GM19455 (cell line): Measurements from ENCODE around the gene NSD2.
"Not testable (repeated sequence)": the region's sequence is repeated elsewhere in the genome, so short reads cannot be mapped to it uniquely, and the experiment has no call there.

Source experiments
- ATAC-seq: cut with Tn5 transposase; IDR thresholded peaks from one replicate; pipeline ENCODE4 v1.9.1; 2021; ENCODE audit not compliant: unreplicated experiment

NSD2 gene

GRCh38 chr4:1983053-1983845 lies 112.1 kb downstream of the NSD2 start:
- ATAC-seq: no peak

GRCh38 chr4:1983846-1984405 lies 112.7 kb downstream of the NSD2 start:
- ATAC-seq: no peak

GRCh38 chr4:1984406-1985191 lies 113.4 kb downstream of the NSD2 start:
- ATAC-seq: no peak

GRCh38 chr4:1985294-1985693 lies 114.1 kb downstream of the NSD2 start:
- no peak for ATAC-seq

GRCh38 chr4:1985780-1986577 lies 114.8 kb downstream of the NSD2 start:
- ATAC-seq: no peak

GRCh38 chr4:1986578-1987210 lies 115.5 kb downstream of the NSD2 start:
- no peak for ATAC-seq

GRCh38 chr4:1987296-1987695 lies 116.1 kb downstream of the NSD2 start:
- ATAC-seq: no peak

GRCh38 chr4:1987721-1988326 lies 116.6 kb downstream of the NSD2 start:
- ATAC-seq: no peak

GRCh38 chr4:1988327-1988724 lies 117.1 kb downstream of the NSD2 start:
- ATAC-seq: no peak

GRCh38 chr4:1989533-1990347 lies 118.5 kb downstream of the NSD2 start:
- ATAC-seq: no peak

GRCh38 chr4:1990348-1990645 lies 119.1 kb downstream of the NSD2 start:
- no peak for ATAC-seq

GRCh38 chr4:1990676-1991075 lies 119.5 kb downstream of the NSD2 start:
- no peak for ATAC-seq

GRCh38 chr4:1991087-1991486 lies 119.9 kb downstream of the NSD2 start:
- no peak for ATAC-seq

- no peak for ATAC-seq
Observed at GRCh38 chr4:1991596-1992434, 120.6 kb downstream of the NSD2 start.

GRCh38 chr4:1992468-1993168 lies 121.4 kb downstream of the NSD2 start:
- ATAC-seq: no peak

GRCh38 chr4:1993169-1993516 lies 122.0 kb downstream of the NSD2 start:
- ATAC-seq: no peak

GRCh38 chr4:1993718-1994516 lies 122.7 kb downstream of the NSD2 start:
- not testable (repeated sequence) for ATAC-seq
